Measurements from ENCODE around the gene POLG. TPM values are rescaled to one million over a fixed set of nuclear protein-coding genes. Genes with fewer than 3 reads are reported as not detected.

The POLG gene
- total and polyA plus RNA-seq, 2 of the 13 experiments (the other 11 are each of a cell fraction or from before 2014, with no cell fraction given), result 26.6 to 35.5 TPM

GRCh38 chr15:89361451-89362202 is 27.0 kb upstream of the POLG start (continued):
- TF ChIP-seq CCAR2 (optimal IDR thresholded peaks at IDR 0.05; ENCODE audit: low read depth, low read length) (no peak), ZHX1 (CRISPR knock-in tag; IDR thresholded peaks at IDR 0.05; ENCODE audit: low read depth) (0 out of 2 replicates have a peak, but pooled peaks have one; percentile 62), RAD21 (CRISPR knock-in tag; IDR thresholded peaks at IDR 0.05) (no peak), ARNT (IDR thresholded peaks at IDR 0.05) (no peak), IKZF1 (IDR thresholded peaks at IDR 0.05) (no peak), FOXM1 (CRISPR knock-in tag; IDR thresholded peaks at IDR 0.05) (peak; percentile 58; the same call in 1 of the 2 replicates), KDM3A (CRISPR knock-in tag; IDR thresholded peaks at IDR 0.05; ENCODE audit: low read depth) (no peak), CEBPB (IDR thresholded peaks at IDR 0.05; ENCODE audit: borderline replicate concordance, low read depth, low read length) (no peak), ZNF605 (CRISPR knock-in tag; IDR thresholded peaks at IDR 0.05) (peak; percentile 55; the same call in 1 of the 2 replicates), ZC3H13 (CRISPR knock-in tag; IDR thresholded peaks at IDR 0.05) (no peak), LBX2 (CRISPR knock-in tag; IDR thresholded peaks at IDR 0.05; ENCODE audit: borderline replicate concordance) (no peak; the same call in 1 of the 2 replicates), CAMTA2 (CRISPR knock-in tag; IDR thresholded peaks at IDR 0.05; ENCODE audit: borderline replicate concordance) (no peak), ZKSCAN8 (CRISPR knock-in tag; IDR thresholded peaks at IDR 0.05; ENCODE audit: borderline replicate concordance) (no peak), ZNF609 (CRISPR knock-in tag; IDR thresholded peaks at IDR 0.05; ENCODE audit: borderline replicate concordance) (no peak), PHF8 (CRISPR knock-in tag; IDR thresholded peaks at IDR 0.05) (peak; percentile 39; the same call in 1 of the 2 replicates)
- TF ChIP-seq, protein P1, sequence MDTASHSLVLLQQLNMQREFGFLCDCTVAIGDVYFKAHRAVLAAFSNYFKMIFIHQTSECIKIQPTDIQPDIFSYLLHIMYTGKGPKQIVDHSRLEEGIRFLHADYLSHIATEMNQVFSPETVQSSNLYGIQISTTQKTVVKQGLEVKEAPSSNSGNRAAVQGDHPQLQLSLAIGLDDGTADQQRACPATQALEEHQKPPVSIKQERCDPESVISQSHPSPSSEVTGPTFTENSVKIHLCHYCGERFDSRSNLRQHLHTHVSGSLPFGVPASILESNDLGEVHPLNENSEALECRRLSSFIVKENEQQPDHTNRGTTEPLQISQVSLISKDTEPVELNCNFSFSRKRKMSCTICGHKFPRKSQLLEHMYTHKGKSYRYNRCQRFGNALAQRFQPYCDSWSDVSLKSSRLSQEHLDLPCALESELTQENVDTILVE (CRISPR knock-in tag; IDR thresholded peaks at IDR 0.05), result peak; percentile 68; the same call in 1 of the 2 replicates
- TF ChIP-seq, protein P2, sequence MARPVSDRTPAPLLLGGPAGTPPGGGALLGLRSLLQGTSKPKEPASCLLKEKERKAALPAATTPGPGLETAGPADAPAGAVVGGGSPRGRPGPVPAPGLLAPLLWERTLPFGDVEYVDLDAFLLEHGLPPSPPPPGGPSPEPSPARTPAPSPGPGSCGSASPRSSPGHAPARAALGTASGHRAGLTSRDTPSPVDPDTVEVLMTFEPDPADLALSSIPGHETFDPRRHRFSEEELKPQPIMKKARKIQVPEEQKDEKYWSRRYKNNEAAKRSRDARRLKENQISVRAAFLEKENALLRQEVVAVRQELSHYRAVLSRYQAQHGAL (CRISPR knock-in tag; IDR thresholded peaks at IDR 0.05; ENCODE audit: not compliant biosample characterization), result no peak
- TF ChIP-seq, protein P3, sequence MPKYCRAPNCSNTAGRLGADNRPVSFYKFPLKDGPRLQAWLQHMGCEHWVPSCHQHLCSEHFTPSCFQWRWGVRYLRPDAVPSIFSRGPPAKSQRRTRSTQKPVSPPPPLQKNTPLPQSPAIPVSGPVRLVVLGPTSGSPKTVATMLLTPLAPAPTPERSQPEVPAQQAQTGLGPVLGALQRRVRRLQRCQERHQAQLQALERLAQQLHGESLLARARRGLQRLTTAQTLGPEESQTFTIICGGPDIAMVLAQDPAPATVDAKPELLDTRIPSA (CRISPR knock-in tag; IDR thresholded peaks at IDR 0.05; ENCODE audit: borderline replicate concordance), result no peak

Data from HepG2 (cell line).